Urothelium cell line (cell line): ENCODE data around the gene ZGRF1.
A peak's percentile ranks its signal among the peaks of the same experiment; 100 is the strongest.
"Not testable (repeated sequence)": the region's sequence is repeated elsewhere in the genome, so short reads cannot be mapped to it uniquely, and the experiment has no call there.

Experiments
- DNase-seq: peaks from one replicate; pipeline ENCODE4 v3.0.0; 2011; ENCODE audit warnings: low spot score, mixed read lengths
- FAIRE-seq: peaks from 2 replicates; lab custom pipeline; 2011; peaks lifted over from hg19 to GRCh38; lab: Jason Lieb, UNC

ZGRF1 gene

GRCh38 chr4:112517067-112517634 lies 119.6 kb downstream of the ZGRF1 start:
- FAIRE-seq (no peak), DNase-seq (no peak)

GRCh38 chr4:112516471-112517066 lies 120.1 kb downstream of the ZGRF1 start:
- no peak for FAIRE-seq
- DNase-seq, result peak; percentile 35

GRCh38 chr4:112516066-112516470 lies 120.6 kb downstream of the ZGRF1 start, which contains the start of gene NEUROG2:
Gene NEUROG2 (minus strand): TSS chr4:112516180. CDS start chr4:112515475, 705 bp downstream.
- DNase-seq (no peak), FAIRE-seq (no peak)

- DNase-seq (no peak), FAIRE-seq (no peak)
These were observed 121.3 kb downstream of the ZGRF1 start for GRCh38 chr4:112515198-112516065.

- FAIRE-seq, result no peak
- DNase-seq, result no peak
These were observed 122.0 kb downstream of the ZGRF1 start for GRCh38 chr4:112514647-112515197.

- no peak for DNase-seq
- no peak for FAIRE-seq
These were observed 122.6 kb downstream of the ZGRF1 start for GRCh38 chr4:112513971-112514646.

- FAIRE-seq, result no peak
These were observed 124.9 kb downstream of the ZGRF1 start for GRCh38 chr4:112511803-112512118.

GRCh38 chr4:112511093-112511802 lies 125.5 kb downstream of the ZGRF1 start:
- DNase-seq (no peak), FAIRE-seq (no peak)

More at GRCh38 chr4:112511803-112512118, 124.9 kb downstream of the ZGRF1 start:
- no peak for DNase-seq

GRCh38 chr4:112510291-112511092 lies 126.2 kb downstream of the ZGRF1 start:
- FAIRE-seq, result no peak
- no peak for DNase-seq

- FAIRE-seq (no peak), DNase-seq (no peak)
These were observed 127.2 kb downstream of the ZGRF1 start for GRCh38 chr4:112509243-112510141.

- DNase-seq (no peak), FAIRE-seq (no peak)
These were observed 128.4 kb downstream of the ZGRF1 start for GRCh38 chr4:112508356-112508755.

GRCh38 chr4:112504807-112505206 lies 131.9 kb downstream of the ZGRF1 start:
- FAIRE-seq, result no peak
- DNase-seq, result no peak

- FAIRE-seq, result no peak
- no peak for DNase-seq
These were observed 133.8 kb downstream of the ZGRF1 start for GRCh38 chr4:112502871-112503270.

GRCh38 chr4:112492321-112492720 lies 144.4 kb downstream of the ZGRF1 start:
- FAIRE-seq (no peak), DNase-seq (no peak)

- not testable (repeated sequence) for FAIRE-seq, DNase-seq
These were observed 145.9 kb downstream of the ZGRF1 start for GRCh38 chr4:112490808-112491207.
